Regular cardiac myocyte (primary cell): ENCODE measurements around the gene USP24. TPM values are rescaled to one million over a fixed set of nuclear protein-coding genes. Genes with fewer than 3 reads are reported as not detected.

ENCODE experiments used
- total RNA-seq: library from RNA; depleted of rRNA; stranded (reverse); fragments of >200 nt; gene quantifications from 2 replicates; pipeline ENCODE4 v1.2.3, GENCODE V29; 2014

The USP24 gene, protein sequence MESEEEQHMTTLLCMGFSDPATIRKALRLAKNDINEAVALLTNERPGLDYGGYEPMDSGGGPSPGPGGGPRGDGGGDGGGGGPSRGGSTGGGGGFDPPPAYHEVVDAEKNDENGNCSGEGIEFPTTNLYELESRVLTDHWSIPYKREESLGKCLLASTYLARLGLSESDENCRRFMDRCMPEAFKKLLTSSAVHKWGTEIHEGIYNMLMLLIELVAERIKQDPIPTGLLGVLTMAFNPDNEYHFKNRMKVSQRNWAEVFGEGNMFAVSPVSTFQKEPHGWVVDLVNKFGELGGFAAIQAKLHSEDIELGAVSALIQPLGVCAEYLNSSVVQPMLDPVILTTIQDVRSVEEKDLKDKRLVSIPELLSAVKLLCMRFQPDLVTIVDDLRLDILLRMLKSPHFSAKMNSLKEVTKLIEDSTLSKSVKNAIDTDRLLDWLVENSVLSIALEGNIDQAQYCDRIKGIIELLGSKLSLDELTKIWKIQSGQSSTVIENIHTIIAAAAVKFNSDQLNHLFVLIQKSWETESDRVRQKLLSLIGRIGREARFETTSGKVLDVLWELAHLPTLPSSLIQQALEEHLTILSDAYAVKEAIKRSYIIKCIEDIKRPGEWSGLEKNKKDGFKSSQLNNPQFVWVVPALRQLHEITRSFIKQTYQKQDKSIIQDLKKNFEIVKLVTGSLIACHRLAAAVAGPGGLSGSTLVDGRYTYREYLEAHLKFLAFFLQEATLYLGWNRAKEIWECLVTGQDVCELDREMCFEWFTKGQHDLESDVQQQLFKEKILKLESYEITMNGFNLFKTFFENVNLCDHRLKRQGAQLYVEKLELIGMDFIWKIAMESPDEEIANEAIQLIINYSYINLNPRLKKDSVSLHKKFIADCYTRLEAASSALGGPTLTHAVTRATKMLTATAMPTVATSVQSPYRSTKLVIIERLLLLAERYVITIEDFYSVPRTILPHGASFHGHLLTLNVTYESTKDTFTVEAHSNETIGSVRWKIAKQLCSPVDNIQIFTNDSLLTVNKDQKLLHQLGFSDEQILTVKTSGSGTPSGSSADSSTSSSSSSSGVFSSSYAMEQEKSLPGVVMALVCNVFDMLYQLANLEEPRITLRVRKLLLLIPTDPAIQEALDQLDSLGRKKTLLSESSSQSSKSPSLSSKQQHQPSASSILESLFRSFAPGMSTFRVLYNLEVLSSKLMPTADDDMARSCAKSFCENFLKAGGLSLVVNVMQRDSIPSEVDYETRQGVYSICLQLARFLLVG (N-terminal part only)
- total RNA-seq: 29.6 and 34.7 TPM in 2 replicates

GRCh38 chr1:55215194-55216021 lies at the start of gene USP24:
Gene USP24 (minus strand): TSS chr1:55215364. CDS start chr1:55215113, 251 bp downstream.

GRCh38 chr1:55039342-55040082 lies 175.7 kb downstream of the USP24 start, which contains the start of gene PCSK9:
Gene PCSK9 (plus strand): TSS chr1:55039548. CDS start chr1:55039838, 290 bp downstream.

Other genes with a start within 250 kb of the USP24 start
- not detected in 2 replicates for gene TMEM61, start 234.7 kb downstream of the USP24 start, total RNA-seq
- gene BSND, start 216.4 kb downstream of the USP24 start, total RNA-seq: not detected in 2 replicates
- 0.19 and 0.28 TPM in 2 replicates for gene PCSK9, start 175.8 kb downstream of the USP24 start, total RNA-seq